Measurements from ENCODE around the gene FGF14.

GRCh38 chr13:101915755-101916107 lies 486.1 kb downstream of the FGF14 start:
- TF ChIP-seq, protein P1, sequence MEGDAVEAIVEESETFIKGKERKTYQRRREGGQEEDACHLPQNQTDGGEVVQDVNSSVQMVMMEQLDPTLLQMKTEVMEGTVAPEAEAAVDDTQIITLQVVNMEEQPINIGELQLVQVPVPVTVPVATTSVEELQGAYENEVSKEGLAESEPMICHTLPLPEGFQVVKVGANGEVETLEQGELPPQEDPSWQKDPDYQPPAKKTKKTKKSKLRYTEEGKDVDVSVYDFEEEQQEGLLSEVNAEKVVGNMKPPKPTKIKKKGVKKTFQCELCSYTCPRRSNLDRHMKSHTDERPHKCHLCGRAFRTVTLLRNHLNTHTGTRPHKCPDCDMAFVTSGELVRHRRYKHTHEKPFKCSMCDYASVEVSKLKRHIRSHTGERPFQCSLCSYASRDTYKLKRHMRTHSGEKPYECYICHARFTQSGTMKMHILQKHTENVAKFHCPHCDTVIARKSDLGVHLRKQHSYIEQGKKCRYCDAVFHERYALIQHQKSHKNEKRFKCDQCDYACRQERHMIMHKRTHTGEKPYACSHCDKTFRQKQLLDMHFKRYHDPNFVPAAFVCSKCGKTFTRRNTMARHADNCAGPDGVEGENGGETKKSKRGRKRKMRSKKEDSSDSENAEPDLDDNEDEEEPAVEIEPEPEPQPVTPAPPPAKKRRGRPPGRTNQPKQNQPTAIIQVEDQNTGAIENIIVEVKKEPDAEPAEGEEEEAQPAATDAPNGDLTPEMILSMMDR (IDR thresholded peaks at IDR 0.05): no peak
- no peak for TF ChIP-seq EZH2 (IDR thresholded peaks at IDR 0.05; ENCODE audit: borderline replicate concordance, insufficient read depth, low read depth, low read length, poor library complexity, severe bottlenecking)

Measured in B cell (primary cell).